ENCODE measurements around the gene TRIM2. TPM values are rescaled to one million over a fixed set of nuclear protein-coding genes. Genes with fewer than 3 reads are reported as not detected.

TRIM2 gene
- total RNA-seq, 2 experiments from 2014 or later = 0.06 to 0.29 TPM

GRCh38 chr4:153166716-153167501, 37.3 kb upstream of the TRIM2 start:
- Histone ChIP-seq H2AFZ (ENCODE audit: low read length) (no peak overlapping the region), H3K9me2 (ENCODE audit: insufficient read depth, low read length) (no peaks in the 10 kb centered on the region), H3K4me1 (ENCODE audit: insufficient read depth, low read length, poor library complexity, severe bottlenecking) (no peaks in the 10 kb centered on the region), H3K27ac (ENCODE audit: low read depth, low read length, poor library complexity, severe bottlenecking) (no peak overlapping the region), H3K79me2 (ENCODE audit: insufficient read depth, low read depth, low read length) (no peaks in the 10 kb centered on the region), H3K4me2 (ENCODE audit: low read length) (no peak overlapping the region), H3K36me3 (ENCODE audit: insufficient read depth, low read length) (no peaks in the 10 kb centered on the region), H3K4me3 (ENCODE audit: low read depth, low read length, poor library complexity, severe bottlenecking) (no peak overlapping the region), H3K9me3 (ENCODE audit: low read length) (no peaks in the 10 kb centered on the region), H4K20me1 (ENCODE audit: insufficient read depth, low read length) (no peaks in the 10 kb centered on the region)
- no TSS peak for BruUV-seq (replicated peaks)
- intact Hi-C loops (cut with micrococcal nuclease; ENCODE audit: unreplicated experiment) = no loop called here
- ChIA-PET CTCF (ENCODE audit: unreplicated experiment) (no interaction called here), POLR2A (no interaction called here)
- no peak for DNase-seq (ENCODE audit: low spot score)
- no peak for TF ChIP-seq CTCF (conservative IDR thresholded peaks at IDR 0.05; ENCODE audit: low read length)
- TF ChIP-seq EZH2phosphoT487 (IDR thresholded peaks at IDR 0.05; ENCODE audit: borderline replicate concordance, low read depth, low read length) = no peak

- TF ChIP-seq EZH2phosphoT487 (IDR thresholded peaks at IDR 0.05; ENCODE audit: borderline replicate concordance, low read depth, low read length) = no peak
- no peak for TF ChIP-seq CTCF (conservative IDR thresholded peaks at IDR 0.05; ENCODE audit: low read length)
- POLR2A ChIA-PET = interaction anchor here (1.1 kb wide), 1 partner anchor 94 kb away, joined by 3 read pairs; no protein-coding TSS in a partner anchor
- CTCF ChIA-PET (ENCODE audit: unreplicated experiment) = no interaction called here
- Histone ChIP-seq H3K36me3 (ENCODE audit: insufficient read depth, low read length) (no peaks in the 10 kb centered on the region), H3K9me3 (ENCODE audit: low read length) (no peaks in the 10 kb centered on the region), H4K20me1 (ENCODE audit: insufficient read depth, low read length) (no peaks in the 10 kb centered on the region), H3K9me2 (ENCODE audit: insufficient read depth, low read length) (no peaks in the 10 kb centered on the region), H3K4me1 (ENCODE audit: insufficient read depth, low read length, poor library complexity, severe bottlenecking) (no peaks in the 10 kb centered on the region), H3K79me2 (ENCODE audit: insufficient read depth, low read depth, low read length) (no peaks in the 10 kb centered on the region), H2AFZ (ENCODE audit: low read length) (no peak overlapping the region), H3K4me3 (ENCODE audit: low read depth, low read length, poor library complexity, severe bottlenecking) (no peak overlapping the region), H3K4me2 (ENCODE audit: low read length) (no peak overlapping the region), H3K27ac (ENCODE audit: low read depth, low read length, poor library complexity, severe bottlenecking) (no peak overlapping the region)
- intact Hi-C loops (cut with micrococcal nuclease; ENCODE audit: unreplicated experiment) = no loop called here
- BruUV-seq (replicated peaks) = no TSS peak
- no peak for DNase-seq (ENCODE audit: low spot score)
These were observed 34.5 kb upstream of the TRIM2 start for GRCh38 chr4:153169776-153170175.

GRCh38 chr4:153170407-153170806, 33.8 kb upstream of the TRIM2 start:
- Histone ChIP-seq H3K36me3 (ENCODE audit: insufficient read depth, low read length) (no peaks in the 10 kb centered on the region), H3K4me3 (ENCODE audit: low read depth, low read length, poor library complexity, severe bottlenecking) (no peak overlapping the region), H2AFZ (ENCODE audit: low read length) (no peak overlapping the region), H3K4me1 (ENCODE audit: insufficient read depth, low read length, poor library complexity, severe bottlenecking) (no peaks in the 10 kb centered on the region), H4K20me1 (ENCODE audit: insufficient read depth, low read length) (no peaks in the 10 kb centered on the region), H3K9me3 (ENCODE audit: low read length) (no peaks in the 10 kb centered on the region), H3K79me2 (ENCODE audit: insufficient read depth, low read depth, low read length) (no peaks in the 10 kb centered on the region), H3K4me2 (ENCODE audit: low read length) (no peak overlapping the region), H3K9me2 (ENCODE audit: insufficient read depth, low read length) (no peaks in the 10 kb centered on the region), H3K27ac (ENCODE audit: low read depth, low read length, poor library complexity, severe bottlenecking) (no peak overlapping the region)
- POLR2A ChIA-PET = interaction anchor here (1.1 kb wide), 1 partner anchor 95 kb away, joined by 3 read pairs; no protein-coding TSS in a partner anchor
- BruUV-seq (replicated peaks) = no TSS peak
- intact Hi-C loops (cut with micrococcal nuclease; ENCODE audit: unreplicated experiment) = no loop called here
- TF ChIP-seq EZH2phosphoT487 (IDR thresholded peaks at IDR 0.05; ENCODE audit: borderline replicate concordance, low read depth, low read length) = no peak
- no peak for TF ChIP-seq CTCF (conservative IDR thresholded peaks at IDR 0.05; ENCODE audit: low read length)
- DNase-seq (ENCODE audit: low spot score) = no peak
- CTCF ChIA-PET (ENCODE audit: unreplicated experiment) = no interaction called here
